ENCODE data around the gene TP73.

The TP73 gene

GRCh38 chr1:3777078-3777547 is 124.8 kb downstream of the TP73 start:
- no peak for DNase-seq (ENCODE audit: extremely low spot score)
- POLR2A ChIA-PET = no interaction called here
- no peak for TF ChIP-seq CTCF (IDR thresholded peaks at IDR 0.05; ENCODE audit: control extremely low read depth, extremely low read depth, low read depth, missing control alignments)
- CTCF ChIA-PET = interaction anchor here (2.2 kb wide), 1 partner anchor 19 kb away, joined by 18 read pairs; the partner anchor contains the start of gene LRRC47

- no peak for DNase-seq (ENCODE audit: extremely low spot score)
- ChIA-PET POLR2A (interaction anchor here (0.6 kb wide), 1 partner anchor 1892 kb away, joined by 7 read pairs; no protein-coding TSS in a partner anchor), CTCF (interaction anchor here (1.3 kb wide), 1 partner anchor 129 kb away, joined by 4 read pairs; no protein-coding TSS in a partner anchor)
- no peak for TF ChIP-seq CTCF (IDR thresholded peaks at IDR 0.05; ENCODE audit: control extremely low read depth, extremely low read depth, low read depth, missing control alignments)
Measured at GRCh38 chr1:3777647-3778589, 125.6 kb downstream of the TP73 start.

- POLR2A ChIA-PET = interaction anchor here (0.6 kb wide), 1 partner anchor 1893 kb away, joined by 7 read pairs; no protein-coding TSS in a partner anchor
- no peak for TF ChIP-seq CTCF (IDR thresholded peaks at IDR 0.05; ENCODE audit: control extremely low read depth, extremely low read depth, low read depth, missing control alignments)
- CTCF ChIA-PET = interaction anchor here (0.8 to 1.3 kb wide), 2 partner anchors 25 to 128 kb away, joined by 3 to 4 read pairs; no protein-coding TSS in a partner anchor
Measured at GRCh38 chr1:3778590-3779264, 126.4 kb downstream of the TP73 start.

GRCh38 chr1:3779265-3779911 is 127.1 kb downstream of the TP73 start:
- DNase-seq (ENCODE audit: extremely low spot score) = no peak
- TF ChIP-seq CTCF (IDR thresholded peaks at IDR 0.05; ENCODE audit: control extremely low read depth, extremely low read depth, low read depth, missing control alignments) = no peak
- ChIA-PET CTCF (interaction anchor here (0.8 to 1.3 kb wide), 2 partner anchors 25 to 127 kb away, joined by 3 to 4 read pairs; no protein-coding TSS in a partner anchor), POLR2A (no interaction called here)

More at GRCh38 chr1:3778590-3779264, 126.4 kb downstream of the TP73 start:
- no peak for DNase-seq (ENCODE audit: extremely low spot score)

- TF ChIP-seq CTCF (IDR thresholded peaks at IDR 0.05; ENCODE audit: control extremely low read depth, extremely low read depth, low read depth, missing control alignments) = no peak
Measured at GRCh38 chr1:3779912-3780416, 127.6 kb downstream of the TP73 start.

GRCh38 chr1:3780901-3781300 is 128.6 kb downstream of the TP73 start:
- no peak for TF ChIP-seq CTCF (IDR thresholded peaks at IDR 0.05; ENCODE audit: control extremely low read depth, extremely low read depth, low read depth, missing control alignments)
- POLR2A ChIA-PET = no interaction called here
- DNase-seq (ENCODE audit: extremely low spot score) = no peak
- CTCF ChIA-PET = no interaction called here

More at GRCh38 chr1:3779912-3780416, 127.6 kb downstream of the TP73 start:
- POLR2A ChIA-PET = no interaction called here
- CTCF ChIA-PET = no interaction called here
- DNase-seq (ENCODE audit: extremely low spot score) = no peak
